HG03439 (cell line): ENCODE measurements around the gene INO80E.

Experiments
- ATAC-seq: cut with Tn5 transposase; IDR thresholded peaks from one replicate; pipeline ENCODE4 v1.9.1; 2021; ENCODE audit warnings: mild to moderate bottlenecking, moderate library complexity; ENCODE audit not compliant: unreplicated experiment

The INO80E gene

GRCh38 chr16:29991571-29991904 lies 4.5 kb upstream of the INO80E start:
- ATAC-seq = no peak

- ATAC-seq = no peak
Measured at GRCh38 chr16:29992344-29992967, 3.6 kb upstream of the INO80E start.

GRCh38 chr16:29993191-29993902 lies 2.7 kb upstream of the INO80E start:
- ATAC-seq = no peak

- no peak for ATAC-seq
Measured at GRCh38 chr16:29993903-29994599, 2.0 kb upstream of the INO80E start.

- ATAC-seq = no peak
Measured at GRCh38 chr16:29994600-29995323, 1.3 kb upstream of the INO80E start.

- ATAC-seq = peak; percentile 54
Measured at GRCh38 chr16:29995324-29995910, 624 bp upstream of the INO80E start, which contains the start of gene HIRIP3. TSS of gene HIRIP3 (minus strand) at chr16:29995617. CDS start at chr16:29995605, 12 bp downstream.

- no peak for ATAC-seq
Measured at GRCh38 chr16:29996766-29997250, 767 bp downstream of the INO80E start.

- no peak for ATAC-seq
Measured at GRCh38 chr16:29999605-30000004, 3.6 kb downstream of the INO80E start.

- ATAC-seq = no peak
Measured at GRCh38 chr16:30000735-30001631, 4.9 kb downstream of the INO80E start.

GRCh38 chr16:30002614-30003346 lies 6.7 kb downstream of the INO80E start:
- no peak for ATAC-seq

GRCh38 chr16:30003670-30004423 lies 7.8 kb downstream of the INO80E start:
- no peak for ATAC-seq

GRCh38 chr16:30004424-30004776 lies 8.4 kb downstream of the INO80E start:
- no peak for ATAC-seq

GRCh38 chr16:30004811-30005242 lies 8.8 kb downstream of the INO80E start:
- ATAC-seq = no peak

GRCh38 chr16:30005341-30006094 lies 9.5 kb downstream of the INO80E start:
- no peak for ATAC-seq

- ATAC-seq = no peak
Measured at GRCh38 chr16:30006095-30006473, 10.0 kb downstream of the INO80E start.

GRCh38 chr16:30006659-30007377 lies 10.8 kb downstream of the INO80E start:
- ATAC-seq = no peak

- ATAC-seq = no peak
Measured at GRCh38 chr16:30007378-30007895, 11.4 kb downstream of the INO80E start.
